Right lobe of liver (tissue), 6 donors: ENCODE data around the gene SPATA3. TPM values are rescaled to one million over a fixed set of nuclear protein-coding genes. Genes with fewer than 3 reads are reported as not detected.
A peak's percentile ranks its signal among the peaks of the same experiment; 100 is the strongest.

Source experiments
- ATAC-seq, 4 donors: fragments of 200-7000 bp; cut with Tn5 transposase; one replicate each; pipeline ENCODE4 v1.9.1; 2020; ENCODE audit warnings: mild to moderate bottlenecking in 4 of 4, moderate library complexity in 4 of 4
- DNase-seq, 3 donors: peaks; one replicate each; pipeline ENCODE4 v3.0.0-alpha.2; 2020
- H3K27ac ChIP-seq, 3 donors: fragments of 200-600 bp; one replicate each; pipeline ENCODE4 v1.8.0; 2022
- H3K27me3 ChIP-seq, 2 donors: fragments of 200-600 bp; one replicate each; pipeline ENCODE4 v1.8.0; 2022
- H3K36me3 ChIP-seq, 4 donors: fragments of 200-600 bp; sonication (generic) in 1 of 4; one replicate each; pipeline versions ENCODE4 v1.5.1 to v1.8.0; 2017 to 2022; ENCODE audit warnings: control low read depth in 1 of 4
- H3K4me1 ChIP-seq, 4 donors: fragments of 200-600 bp; sonication (generic) in 1 of 4; one replicate each; pipeline versions ENCODE4 v1.5.1 to v1.8.0; 2017 to 2022; ENCODE audit warnings: control low read depth in 1 of 4
- H3K4me3 ChIP-seq, 3 donors: fragments of 200-600 bp; one replicate each; pipeline ENCODE4 v1.8.0; 2022
- H3K9me3 ChIP-seq, 4 donors: fragments of 200-600 bp; sonication (generic) in 1 of 4; one replicate each; pipeline versions ENCODE4 v1.5.1 to v1.8.0; 2017 to 2022; ENCODE audit warnings: control low read depth in 1 of 4
- CTCF ChIP-seq, 4 donors: fragments of 200-600 bp in 3 of 4; fragments of 450-650 bp in 1 of 4; IDR thresholded peaks; one replicate each; pipeline versions ENCODE4 v1.5.1 to v1.8.0; 2016 to 2022; ENCODE audit warnings: antibody characterized with exemption in 4 of 4, mild to moderate bottlenecking in 2 of 4
- POLR2A ChIP-seq: fragments of 450-650 bp; IDR thresholded peaks from one replicate; pipeline ENCODE4 v1.6.1; 2017; ENCODE audit warnings: antibody characterized with exemption, mild to moderate bottlenecking
- WGBS: methylation state at CpG from one replicate; pipeline ENCODE4 v1.1.6; 2018; ENCODE audit warnings: low coverage, low lambda C conversion rate; ENCODE audit not compliant: insufficient coverage; ENCODE audit errors: missing lambda C conversion rate; 5-methylcytosine and 5-hydroxymethylcytosine counted together
- intact Hi-C, 2 donors: fragments of 100-400 bp; cut with DNase I; formaldehyde crosslinking; loops; one replicate each; pipeline versions ENCODE4 v1.11.2 to v1.14.1; 2022
- long read RNA-seq: library from polyadenylated mRNA; unstranded; transcript quantifications from one replicate; pipeline ENCODE4 v2.0.0, GENCODE V29; 2019
- total RNA-seq, 6 experiments: library from RNA; depleted of rRNA in 2 of 6; stranded (reverse); fragments of >200 nt in 2 of 6; fragmentation: NEBNext Ultra II Directional in 3 of 6; extraction: Animal tissue kit (Norgen Biotek cat#: 25700) in 3 of 6; gene quantifications; one replicate each; pipeline versions ENCODE4 v1.1.0 to v1.2.4, GENCODE V29; 2016 to 2023
- donor health status: DM: no; HTN: yes; CAD: no.
- donor health status: DM: no; HTN: no; CAD: no.
- donor health status: DM: no; HTN: no; CAD: no.
- donor health status: DM: no; HTN: yes; CAD: no.
- donor health status: DM: no; HTN: yes; CAD: no.

SPATA3 gene
- total RNA-seq, result not detected
- long read RNA-seq, result 0 reads

GRCh38 chr2:230995821-230996220 is at the start of gene SPATA3:
Gene SPATA3 (plus strand): TSS chr2:230996121. CDS start chr2:230996234, 113 bp downstream.
- no peak for DNase-seq
- Histone ChIP-seq H3K36me3 (no peaks in the 10 kb centered on the region), H3K4me1 (peaks cover 0 to 5% (median 0%) of the 10 kb centered on the region in 4 donors), H3K9me3 (no peaks in the 10 kb centered on the region), H3K4me3 (no peak within 1 kb of the TSS), H3K27me3 (peaks cover 0 to 3% of the 10 kb centered on the region in 2 donors), H3K27ac (no peak within 1 kb of the TSS)
- ATAC-seq, result no peak
- TF ChIP-seq POLR2A (no peak), CTCF (IDR thresholded peaks at IDR 0.05) (no peak)
- intact Hi-C loops, result no loop called here
- no CpG with 5 or more reads among the region's 9 CpGs for WGBS

- no peaks in the 10 kb centered on the region for H3K9me3 ChIP-seq
- DNase-seq, result no peak
- no peaks in the 10 kb centered on the region for H3K36me3 ChIP-seq
- WGBS, result 69% methylated on average over 7 of the region's 7 CpGs
- no peak overlapping the region for H3K4me3 ChIP-seq
- ATAC-seq, result no peak
- no peaks in the 10 kb centered on the region for H3K27me3 ChIP-seq
- no peaks in the 10 kb centered on the region for H3K4me1 ChIP-seq
- intact Hi-C loops, result no loop called here
- TF ChIP-seq POLR2A, result no peak
- TF ChIP-seq CTCF (IDR thresholded peaks at IDR 0.05), result no peak
- H3K27ac ChIP-seq, result no peak overlapping the region
Measured at GRCh38 chr2:230946429-230947234, 49.3 kb upstream of the SPATA3 start.

DNA sequence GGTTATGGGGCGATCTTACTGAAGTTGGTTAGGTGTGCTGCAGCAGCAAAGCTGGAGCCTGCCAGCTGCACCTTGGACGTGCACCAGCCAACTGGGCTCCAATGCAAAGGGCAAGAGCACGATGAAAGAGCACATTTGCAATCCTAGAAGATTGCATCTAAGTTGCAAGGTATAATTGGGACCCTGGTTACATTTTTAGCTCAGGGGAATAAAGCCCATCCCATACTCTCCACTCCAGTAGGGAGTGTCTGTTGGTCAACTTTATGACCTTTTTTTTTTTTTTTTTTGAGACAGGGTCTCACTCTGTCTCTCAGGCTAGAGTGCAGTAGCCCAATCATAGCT is 48.7 kb upstream of the SPATA3 start:
- Histone ChIP-seq H3K4me1 (no peaks in the 10 kb centered on the region), H3K9me3 (no peaks in the 10 kb centered on the region), H3K4me3 (no peak overlapping the region), H3K27me3 (no peaks in the 10 kb centered on the region), H3K27ac (no peak overlapping the region), H3K36me3 (no peaks in the 10 kb centered on the region)
- WGBS, result 51% methylated on average over 3 of the region's 3 CpGs
- TF ChIP-seq CTCF (IDR thresholded peaks at IDR 0.05) (no peak), POLR2A (no peak)
- DNase-seq (no peak), ATAC-seq (no peak)
- intact Hi-C loops, result no loop called here

DNA sequence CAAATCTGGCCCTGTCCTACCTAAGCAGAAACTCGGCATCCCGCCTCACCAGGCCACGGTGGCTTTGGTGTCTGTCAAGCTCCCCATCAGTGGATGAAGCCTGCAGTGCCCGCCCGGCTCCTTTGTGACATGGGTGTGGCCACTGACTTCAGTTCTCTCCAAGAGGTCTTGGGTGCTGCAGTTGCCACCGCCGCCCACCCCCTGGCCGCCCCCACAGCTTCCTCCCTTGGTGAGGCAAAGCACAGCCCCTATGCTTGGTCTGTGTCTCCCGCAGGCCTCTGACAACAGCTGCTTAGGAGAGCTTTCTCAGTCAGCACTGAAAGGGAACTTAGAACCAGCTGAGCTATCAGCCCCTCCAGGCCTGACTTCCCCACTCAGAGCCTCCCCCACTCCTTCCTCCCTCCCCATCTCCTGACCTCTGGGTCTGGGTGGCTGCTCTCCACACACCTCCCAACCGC is 48.0 kb upstream of the SPATA3 start:
- H3K36me3 ChIP-seq, result no peaks in the 10 kb centered on the region
- H3K27ac ChIP-seq, result no peak overlapping the region
- no peaks in the 10 kb centered on the region for H3K27me3 ChIP-seq
- H3K4me1 ChIP-seq, result no peaks in the 10 kb centered on the region
- 64% methylated on average over 3 of the region's 10 CpGs for WGBS
- TF ChIP-seq CTCF (IDR thresholded peaks at IDR 0.05), result no peak
- TF ChIP-seq POLR2A, result no peak
- peak; percentile 28 to 59 (median 52) for ATAC-seq
- intact Hi-C loops, result no loop called here
- no peak for DNase-seq
- H3K9me3 ChIP-seq, result no peaks in the 10 kb centered on the region
- no peak overlapping the region for H3K4me3 ChIP-seq
